Effector memory CD8-positive, alpha-beta T cell (primary cell): ENCODE results near the gene DES.

Source experiments
- ATAC-seq: fragments of 150-1000 bp; cut with Tn5 transposase; replicated peaks from 2 replicates; pipeline ENCODE4 v1.10.0; 2021; ENCODE audit warnings: mild to moderate bottlenecking, moderate library complexity
- DNase-seq, 3 experiments: peaks; one replicate each; pipeline ENCODE4 v3.0.0; 2021
- H3K27ac Mint-ChIP-seq, 2 donors: one replicate each; pipeline ENCODE4 v1.8.0; 2022; ENCODE audit warnings: mild to moderate bottlenecking in 2 of 2, mixed read lengths in 2 of 2, moderate library complexity in 2 of 2
- H3K27me3 Mint-ChIP-seq, 2 donors: one replicate each; pipeline ENCODE4 v1.8.0; 2022; ENCODE audit warnings: mixed read lengths in 2 of 2
- H3K36me3 Mint-ChIP-seq: one replicate; pipeline ENCODE4 v1.8.0; 2022; ENCODE audit warnings: mild to moderate bottlenecking, moderate library complexity, mixed read lengths; ENCODE audit not compliant: insufficient read depth
- H3K4me1 Mint-ChIP-seq, 2 donors: one replicate each; pipeline ENCODE4 v1.8.0; 2022; ENCODE audit warnings: low read depth in 2 of 2, mixed read lengths in 2 of 2
- H3K4me3 Mint-ChIP-seq, 2 donors: one replicate each; pipeline ENCODE4 v1.8.0; 2022; ENCODE audit warnings: mild to moderate bottlenecking in 2 of 2, mixed read lengths in 2 of 2, moderate library complexity in 2 of 2
- H3K9me3 Mint-ChIP-seq, 2 donors: one replicate each; pipeline ENCODE4 v1.8.0; 2022; ENCODE audit warnings: mixed read lengths in 2 of 2

DES gene

GRCh38 chr2:219464286-219465032, 46.3 kb downstream of the DES start:
- H3K4me3 Mint-ChIP-seq = no peak overlapping the region
- ATAC-seq (no peak), DNase-seq (no peak)
- H3K4me1 Mint-ChIP-seq = no peaks in the 10 kb centered on the region
- H3K27ac Mint-ChIP-seq = no peak overlapping the region
- peaks cover 0 to 24% of the 10 kb centered on the region in 2 donors for H3K27me3 Mint-ChIP-seq
- no peaks in the 10 kb centered on the region for H3K9me3 Mint-ChIP-seq
- no peaks in the 10 kb centered on the region for H3K36me3 Mint-ChIP-seq

- DNase-seq (no peak), ATAC-seq (no peak)
- no peak overlapping the region for H3K4me3 Mint-ChIP-seq
- no peaks in the 10 kb centered on the region for H3K4me1 Mint-ChIP-seq
- H3K9me3 Mint-ChIP-seq = no peaks in the 10 kb centered on the region
- no peaks in the 10 kb centered on the region for H3K36me3 Mint-ChIP-seq
- peaks cover 3 to 28% of the 10 kb centered on the region in 2 donors for H3K27me3 Mint-ChIP-seq
- no peak overlapping the region for H3K27ac Mint-ChIP-seq
These were observed 47.7 kb downstream of the DES start for GRCh38 chr2:219465659-219466561.

- DNase-seq (no peak), ATAC-seq (no peak)
- Mint-ChIP-seq H3K27me3 (peaks cover 7 to 34% of the 10 kb centered on the region in 2 donors), H3K9me3 (no peaks in the 10 kb centered on the region), H3K36me3 (no peaks in the 10 kb centered on the region), H3K4me1 (no peaks in the 10 kb centered on the region), H3K4me3 (no peak overlapping the region), H3K27ac (no peak overlapping the region)
These were observed 48.9 kb downstream of the DES start for GRCh38 chr2:219466816-219467735.

- H3K27ac Mint-ChIP-seq = no peak overlapping the region
- no peaks in the 10 kb centered on the region for H3K9me3 Mint-ChIP-seq
- DNase-seq (no peak), ATAC-seq (no peak)
- H3K27me3 Mint-ChIP-seq = peaks cover 7 to 30% of the 10 kb centered on the region in 2 donors
- no peak overlapping the region for H3K4me3 Mint-ChIP-seq
- H3K36me3 Mint-ChIP-seq = no peaks in the 10 kb centered on the region
- no peaks in the 10 kb centered on the region for H3K4me1 Mint-ChIP-seq
These were observed 49.5 kb downstream of the DES start for GRCh38 chr2:219467736-219468075.

- peaks cover 7 to 35% of the 10 kb centered on the region in 2 donors for H3K27me3 Mint-ChIP-seq
- H3K36me3 Mint-ChIP-seq = no peaks in the 10 kb centered on the region
- no peaks in the 10 kb centered on the region for H3K9me3 Mint-ChIP-seq
- ATAC-seq = no peak
- no peak for DNase-seq
- no peak overlapping the region for H3K27ac Mint-ChIP-seq
- H3K4me3 Mint-ChIP-seq = no peak overlapping the region
- no peaks in the 10 kb centered on the region for H3K4me1 Mint-ChIP-seq
These were observed 50.4 kb downstream of the DES start for GRCh38 chr2:219468410-219469185.

GRCh38 chr2:219469186-219469724, 51.1 kb downstream of the DES start:
- no peak overlapping the region for H3K27ac Mint-ChIP-seq
- no peaks in the 10 kb centered on the region for H3K4me1 Mint-ChIP-seq
- peaks cover 7 to 40% of the 10 kb centered on the region in 2 donors for H3K27me3 Mint-ChIP-seq
- no peak for DNase-seq
- H3K36me3 Mint-ChIP-seq = no peaks in the 10 kb centered on the region
- no peak for ATAC-seq
- no peak overlapping the region for H3K4me3 Mint-ChIP-seq
- H3K9me3 Mint-ChIP-seq = no peaks in the 10 kb centered on the region

GRCh38 chr2:219470429-219470828, 52.3 kb downstream of the DES start:
- ATAC-seq (no peak), DNase-seq (no peak)
- H3K36me3 Mint-ChIP-seq = no peaks in the 10 kb centered on the region
- H3K27me3 Mint-ChIP-seq = peaks cover 12 to 46% of the 10 kb centered on the region in 2 donors
- H3K9me3 Mint-ChIP-seq = no peaks in the 10 kb centered on the region
- H3K4me3 Mint-ChIP-seq = no peak overlapping the region
- H3K4me1 Mint-ChIP-seq = peaks cover 0 to under 1% of the 10 kb centered on the region in 2 donors
- H3K27ac Mint-ChIP-seq = no peak overlapping the region

- no peak overlapping the region for H3K27ac Mint-ChIP-seq
- no peak for ATAC-seq
These were observed 53.5 kb downstream of the DES start for GRCh38 chr2:219471476-219472371.

GRCh38 chr2:219472629-219473187, 54.5 kb downstream of the DES start:
- Mint-ChIP-seq H3K27ac (no peak overlapping the region), H3K36me3 (no peaks in the 10 kb centered on the region), H3K27me3 (peaks cover 21 to 56% of the 10 kb centered on the region in 2 donors), H3K4me3 (no peak overlapping the region), H3K4me1 (peaks cover 4 to 6% of the 10 kb centered on the region in 2 donors), H3K9me3 (no peaks in the 10 kb centered on the region)
- DNase-seq (no peak), ATAC-seq (no peak)

More at GRCh38 chr2:219471476-219472371, 53.5 kb downstream of the DES start:
- DNase-seq = no peak
- peaks cover 21 to 58% of the 10 kb centered on the region in 2 donors for H3K27me3 Mint-ChIP-seq
- H3K4me3 Mint-ChIP-seq = no peak overlapping the region
- H3K36me3 Mint-ChIP-seq = no peaks in the 10 kb centered on the region
- no peaks in the 10 kb centered on the region for H3K9me3 Mint-ChIP-seq
- peaks cover 4 to 6% of the 10 kb centered on the region in 2 donors for H3K4me1 Mint-ChIP-seq

- ATAC-seq (no peak), DNase-seq (no peak)
- H3K4me3 Mint-ChIP-seq = no peak overlapping the region
- H3K36me3 Mint-ChIP-seq = no peaks in the 10 kb centered on the region
- peaks cover 4 to 6% of the 10 kb centered on the region in 2 donors for H3K4me1 Mint-ChIP-seq
- H3K9me3 Mint-ChIP-seq = no peaks in the 10 kb centered on the region
- H3K27me3 Mint-ChIP-seq = peaks cover 21 to 52% of the 10 kb centered on the region in 2 donors
- no peak overlapping the region for H3K27ac Mint-ChIP-seq
These were observed 55.3 kb downstream of the DES start for GRCh38 chr2:219473511-219473910.

GRCh38 chr2:219474285-219475060, 56.3 kb downstream of the DES start:
- no peaks in the 10 kb centered on the region for H3K36me3 Mint-ChIP-seq
- H3K27me3 Mint-ChIP-seq = peaks cover 21 to 52% of the 10 kb centered on the region in 2 donors
- ATAC-seq = no peak
- H3K27ac Mint-ChIP-seq = no peak overlapping the region
- H3K4me1 Mint-ChIP-seq = peaks cover 4 to 6% of the 10 kb centered on the region in 2 donors
- H3K4me3 Mint-ChIP-seq = no peak overlapping the region
- no peaks in the 10 kb centered on the region for H3K9me3 Mint-ChIP-seq
- DNase-seq = no peak
